Neural crest cell (in vitro differentiated cells): ENCODE data around the gene FXYD7. TPM values are rescaled to one million over a fixed set of nuclear protein-coding genes. Genes with fewer than 3 reads are reported as not detected.

Source experiments
- DNase-seq: peaks from one replicate; pipeline ENCODE4 v3.0.0; 2021; ENCODE audit warnings: low read depth, mixed read lengths, low spot score
- H3K27ac Mint-ChIP-seq: one replicate; pipeline ENCODE4 v1.8.0; 2021; ENCODE audit warnings: mild to moderate bottlenecking, mixed read lengths; ENCODE audit not compliant: unreplicated experiment
- H3K27me3 Mint-ChIP-seq: 2 replicates; pipeline ENCODE4 v1.8.0; 2021; ENCODE audit warnings: low read depth, mild to moderate bottlenecking, mixed read lengths
- H3K36me3 Mint-ChIP-seq: 2 replicates; pipeline ENCODE4 v1.8.0; 2021; ENCODE audit warnings: low read depth, mild to moderate bottlenecking, mixed read lengths
- H3K4me1 Mint-ChIP-seq: 2 replicates; pipeline ENCODE4 v1.8.0; 2021; ENCODE audit warnings: mixed read lengths
- H3K4me3 Mint-ChIP-seq: one replicate; pipeline ENCODE4 v1.8.0; 2021; ENCODE audit warnings: mild to moderate bottlenecking, mixed read lengths
- H3K9me3 Mint-ChIP-seq: 2 replicates; pipeline ENCODE4 v1.8.0; 2021; ENCODE audit warnings: mixed read lengths
- CTCF ChIP-seq: fragments of 200-600 bp; sonication (generic); conservative IDR thresholded peaks from 2 replicates; pipeline ENCODE4 v1.5.0; 2021; ENCODE audit warnings: antibody characterized with exemption, mild to moderate bottlenecking
- total RNA-seq: library from RNA; stranded (reverse); gene quantifications from 2 replicates; pipeline ENCODE4 v1.2.1, GENCODE V29; 2021

The FXYD7 gene
- total RNA-seq, 1 donor from 2014 or later: 1.4 TPM

GRCh38 chr19:35164418-35164817 lies 21.4 kb downstream of the FXYD7 start:
- no peak overlapping the region for H3K27ac Mint-ChIP-seq
- H3K4me3 Mint-ChIP-seq: no peak overlapping the region
- H3K27me3 Mint-ChIP-seq: peaks cover 1% of the 10 kb centered on the region
- DNase-seq: no peak
- peaks cover 10% of the 10 kb centered on the region for H3K9me3 Mint-ChIP-seq
- peaks cover 25% of the 10 kb centered on the region for H3K36me3 Mint-ChIP-seq
- H3K4me1 Mint-ChIP-seq: peaks cover under 1% of the 10 kb centered on the region
- no peak for TF ChIP-seq CTCF

GRCh38 chr19:35165200-35166058 lies 22.4 kb downstream of the FXYD7 start:
- no peak overlapping the region for H3K27ac Mint-ChIP-seq
- DNase-seq: no peak
- peaks cover 25% of the 10 kb centered on the region for H3K36me3 Mint-ChIP-seq

GRCh38 chr19:35166100-35167063 lies 23.3 kb downstream of the FXYD7 start:
- TF ChIP-seq CTCF: no peak
- Mint-ChIP-seq H3K27me3 (no peaks in the 10 kb centered on the region), H3K4me1 (no peaks in the 10 kb centered on the region), H3K4me3 (no peak overlapping the region), H3K9me3 (peaks cover 10% of the 10 kb centered on the region), H3K27ac (no peak overlapping the region), H3K36me3 (peaks cover 25% of the 10 kb centered on the region)
- no peak for DNase-seq

More at GRCh38 chr19:35165200-35166058, 22.4 kb downstream of the FXYD7 start:
- Mint-ChIP-seq H3K9me3 (peaks cover 10% of the 10 kb centered on the region), H3K4me1 (no peaks in the 10 kb centered on the region), H3K27me3 (no peaks in the 10 kb centered on the region), H3K4me3 (no peak overlapping the region)
- TF ChIP-seq CTCF: no peak

GRCh38 chr19:35167251-35168119 lies 24.4 kb downstream of the FXYD7 start:
- no peak for DNase-seq
- Mint-ChIP-seq H3K4me3 (no peak overlapping the region), H3K27ac (no peak overlapping the region), H3K27me3 (no peaks in the 10 kb centered on the region), H3K36me3 (peaks cover 19% of the 10 kb centered on the region), H3K9me3 (peaks cover 6% of the 10 kb centered on the region), H3K4me1 (no peaks in the 10 kb centered on the region)
- no peak for TF ChIP-seq CTCF

GRCh38 chr19:35168196-35168595 lies 25.1 kb downstream of the FXYD7 start:
- TF ChIP-seq CTCF: no peak
- DNase-seq: no peak
- Mint-ChIP-seq H3K27ac (no peak overlapping the region), H3K9me3 (peaks cover 6% of the 10 kb centered on the region), H3K4me3 (no peak overlapping the region), H3K4me1 (no peaks in the 10 kb centered on the region), H3K27me3 (no peaks in the 10 kb centered on the region), H3K36me3 (peaks cover 19% of the 10 kb centered on the region)
